ENCODE results near the gene POLA1.

The POLA1 gene

DNA sequence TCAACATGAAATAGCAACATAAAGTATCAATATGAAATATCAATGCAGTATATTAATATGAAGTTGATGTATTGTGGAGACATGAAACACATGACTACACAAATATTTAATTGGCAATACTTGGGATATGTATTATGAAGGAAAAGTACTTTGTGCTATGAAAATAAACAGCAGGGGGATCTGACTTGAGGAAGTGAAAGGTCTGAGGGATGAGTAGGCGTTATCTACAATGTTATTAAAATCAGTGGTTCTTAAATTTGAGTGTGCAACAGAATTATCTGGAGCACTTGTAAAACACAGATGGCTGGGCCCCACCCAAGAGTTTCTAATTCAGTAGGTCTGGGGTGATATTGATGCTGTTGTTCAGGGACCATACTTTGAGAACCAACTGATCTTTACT, 349.5 kb downstream of the POLA1 start:
- no peak for DNase-seq
